CD4-positive, alpha-beta T cell treated with Interleukin-17A for 4 hours (primary cell): ENCODE results near the gene PIRT.
"Not testable (repeated sequence)": the region's sequence is repeated elsewhere in the genome, so short reads cannot be mapped to it uniquely, and the experiment has no call there.

Experiments used
- DNase-seq: peaks from one replicate; pipeline ENCODE4 v3.0.0-alpha.2; 2020; ENCODE audit warnings: mixed read lengths

Gene PIRT

DNA sequence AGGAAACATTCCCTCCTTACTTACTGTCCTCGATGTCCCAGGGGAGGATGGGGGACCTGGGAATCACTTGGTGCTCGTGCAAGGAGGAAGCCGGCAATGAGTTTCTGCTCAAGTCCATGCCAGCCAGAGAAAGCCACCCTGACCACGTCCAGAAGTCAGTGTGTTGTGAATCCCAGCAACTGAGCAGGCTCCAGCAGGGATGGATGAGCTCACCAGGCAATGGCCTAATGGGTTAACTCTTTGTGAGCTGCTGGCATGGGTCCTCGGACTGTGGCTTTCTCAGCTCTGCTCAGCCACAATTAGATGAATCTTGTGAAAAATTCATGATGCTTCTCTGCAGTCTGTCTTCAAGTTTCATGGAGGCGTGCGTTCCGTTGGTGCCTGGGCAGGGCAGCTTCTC lies at the start of gene PIRT:
Gene PIRT, minus strand, starts transcription at position 167 of the 400 bp plus-strand sequence. CDS start 12,442 bp downstream, outside the sequence.
- DNase-seq = no peak

GRCh38 chr17:10881959-10882358 lies 44.1 kb upstream of the PIRT start:
- no peak for DNase-seq

GRCh38 chr17:10879190-10879836 lies 41.4 kb upstream of the PIRT start:
- no peak for DNase-seq

DNA sequence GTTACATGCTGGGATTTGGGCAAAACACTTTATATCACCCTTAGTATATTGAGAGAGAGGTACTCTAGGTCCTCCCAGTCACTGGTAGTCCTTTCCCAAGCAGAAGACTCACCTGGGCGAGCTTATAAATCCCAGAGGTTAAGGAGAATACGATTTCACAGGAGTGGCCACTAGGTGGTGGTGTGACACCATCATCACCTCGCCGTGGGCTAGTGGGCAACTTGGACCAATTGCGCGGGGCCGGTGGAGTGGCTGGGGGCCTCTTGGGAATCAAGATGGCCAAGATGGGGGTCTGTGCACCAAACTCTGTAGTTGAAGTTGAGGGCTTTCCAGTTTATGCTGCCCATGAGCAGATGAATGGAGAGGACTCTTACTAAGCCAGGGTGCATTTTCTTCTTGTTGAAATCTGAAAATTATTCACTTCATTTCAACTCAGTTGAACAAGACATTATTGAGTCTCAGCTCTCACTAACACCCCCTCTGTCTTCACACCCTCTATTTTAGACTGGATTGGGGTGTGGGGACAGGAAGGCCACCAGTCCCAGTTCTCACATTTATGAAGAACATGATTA lies 38.2 kb upstream of the PIRT start:
- peak; percentile 17 for DNase-seq

- no peak for DNase-seq
Observed at GRCh38 chr17:10875430-10875851, 37.6 kb upstream of the PIRT start.

DNA sequence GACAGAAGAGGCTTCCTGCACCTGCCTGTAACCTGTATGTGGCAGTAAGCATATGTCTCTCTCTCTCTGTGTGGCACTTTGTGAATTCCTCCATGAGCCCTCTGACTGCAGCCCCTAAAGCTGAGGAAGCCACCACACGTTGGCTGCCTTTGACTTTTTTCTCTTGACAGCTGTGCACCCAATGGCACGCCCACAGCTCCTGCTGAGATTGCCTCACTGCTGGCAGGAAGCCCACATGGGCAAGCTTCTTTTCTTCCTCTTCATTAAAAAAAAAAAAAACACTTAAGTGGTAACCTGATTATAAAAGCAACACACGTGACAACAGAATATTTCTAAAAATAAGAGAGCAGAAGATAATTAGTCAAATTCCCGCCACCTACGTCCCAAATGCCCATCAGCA lies 34.0 kb upstream of the PIRT start:
- no peak for DNase-seq

- DNase-seq = no peak
Observed at GRCh38 chr17:10870336-10871050, 32.6 kb upstream of the PIRT start.

- not testable (repeated sequence) for DNase-seq
Observed at GRCh38 chr17:10868744-10869143, 30.9 kb upstream of the PIRT start.

- DNase-seq = no peak
Observed at GRCh38 chr17:10859051-10859450, 21.2 kb upstream of the PIRT start.

GRCh38 chr17:10857976-10858375 lies 20.1 kb upstream of the PIRT start:
- no peak for DNase-seq

- DNase-seq = not testable (repeated sequence)
Observed at GRCh38 chr17:10846636-10847035, 8.7 kb upstream of the PIRT start.

- DNase-seq = no peak
Observed at GRCh38 chr17:10845388-10845751, 7.5 kb upstream of the PIRT start.

DNA sequence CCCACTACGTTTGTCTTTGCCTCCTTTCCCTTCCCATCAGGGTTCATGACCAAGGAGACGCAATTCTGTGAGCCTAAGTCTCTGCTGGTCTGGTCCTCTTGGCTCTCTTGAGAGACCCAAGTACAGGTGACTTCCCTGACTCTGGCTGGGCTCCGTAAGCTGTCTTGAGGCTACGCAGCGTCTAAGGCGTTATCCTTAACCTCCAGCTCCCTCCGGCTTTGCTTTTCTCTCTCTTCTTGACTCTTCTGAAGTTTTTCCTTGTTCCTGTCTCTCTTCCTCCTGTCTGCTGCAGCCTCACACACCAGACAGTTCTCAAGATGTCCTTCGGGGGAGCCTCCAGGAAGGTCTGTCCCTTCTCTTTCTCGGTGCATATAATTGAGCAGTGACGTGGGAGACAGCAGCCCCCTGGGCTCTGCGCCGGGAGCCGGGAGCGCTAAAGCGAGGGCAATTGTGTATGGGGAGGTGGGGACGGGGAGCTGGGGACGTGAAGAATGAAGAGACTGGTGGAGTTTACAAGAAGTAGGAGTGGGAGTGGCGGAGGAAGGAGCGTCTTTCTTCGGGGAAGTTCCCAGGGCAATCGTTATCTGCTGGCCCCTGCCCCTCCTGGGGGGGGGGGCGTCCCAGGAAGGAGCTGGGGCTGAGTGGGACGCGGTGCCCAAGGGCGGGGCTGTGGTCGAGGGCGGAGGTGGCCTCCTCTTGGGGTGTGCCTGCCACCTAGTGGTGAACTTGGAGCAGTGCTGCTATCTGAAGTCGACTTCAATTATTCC lies 6.9 kb upstream of the PIRT start:
- peak; percentile 82 for DNase-seq

DNA sequence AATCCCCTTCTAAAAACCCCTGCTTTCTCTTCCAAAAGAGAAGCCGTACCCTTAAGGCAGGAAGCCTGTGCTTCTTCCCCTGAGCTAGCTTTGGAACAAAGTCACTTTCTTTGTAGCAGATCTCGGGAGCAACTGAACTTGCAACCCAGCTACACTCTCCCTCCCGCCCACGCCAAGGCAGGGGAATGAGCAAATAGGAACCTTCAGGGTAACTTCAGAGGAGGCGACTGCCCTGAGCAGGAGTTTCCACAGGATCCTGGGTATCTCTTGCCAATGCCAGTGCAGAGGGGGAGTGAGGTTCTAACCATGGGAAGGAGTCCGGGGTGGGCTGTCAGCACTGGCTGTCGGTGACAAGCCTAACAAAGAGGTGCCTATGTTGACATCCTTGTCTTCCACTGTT lies 5.9 kb upstream of the PIRT start:
- no peak for DNase-seq

- no peak for DNase-seq
Observed at GRCh38 chr17:10842658-10843057, 4.8 kb upstream of the PIRT start.

- DNase-seq = no peak
Observed at GRCh38 chr17:10838682-10839081, 795 bp upstream of the PIRT start.

GRCh38 chr17:10836966-10837590 lies 809 bp downstream of the PIRT start:
- DNase-seq = no peak

GRCh38 chr17:10836145-10836544 lies 1.7 kb downstream of the PIRT start:
- DNase-seq = no peak

GRCh38 chr17:10831696-10832095 lies 6.2 kb downstream of the PIRT start:
- no peak for DNase-seq

DNA sequence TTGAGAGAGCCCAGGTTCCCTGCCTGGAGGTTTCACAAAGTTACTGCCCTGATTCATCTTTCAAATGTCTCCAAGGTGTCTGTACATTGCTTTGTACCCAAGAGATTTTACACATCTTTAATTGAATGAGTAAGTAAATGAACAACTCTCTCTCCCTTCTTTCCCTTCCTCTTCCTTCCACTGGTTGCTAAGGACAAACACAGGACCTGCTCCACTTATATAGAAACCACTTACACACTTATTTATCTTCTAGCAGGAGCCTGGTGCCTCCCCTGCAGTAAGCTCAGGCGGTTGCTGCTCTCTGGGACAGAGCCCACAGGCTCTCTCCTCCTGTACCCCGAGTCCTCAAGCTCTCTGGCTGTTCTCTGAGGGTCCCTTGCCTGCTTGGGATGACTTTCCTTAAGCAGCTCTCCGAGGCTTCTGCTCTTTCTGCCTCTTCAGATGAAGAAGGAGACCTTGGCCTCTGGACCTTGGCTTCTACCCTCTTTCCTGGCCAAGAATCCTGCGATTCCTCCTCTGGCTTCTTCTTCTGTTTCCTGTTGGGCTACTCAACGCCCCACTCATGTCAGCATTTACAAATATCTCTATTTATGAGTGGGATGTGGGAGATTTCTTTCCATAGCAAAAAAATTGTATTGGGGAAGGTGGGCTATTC lies 9.9 kb downstream of the PIRT start:
- DNase-seq = no peak

GRCh38 chr17:10824874-10825273 lies 13.0 kb downstream of the PIRT start:
- DNase-seq = no peak

GRCh38 chr17:10821770-10822169 lies 16.1 kb downstream of the PIRT start:
- no peak for DNase-seq

- no peak for DNase-seq
Observed at GRCh38 chr17:10821054-10821453, 16.8 kb downstream of the PIRT start.
